ENCODE measurements around the gene FAM162A.
"Not testable (repeated sequence)": the region's sequence is repeated elsewhere in the genome, so short reads cannot be mapped to it uniquely, and the experiment has no call there.

FAM162A gene

GRCh38 chr3:122383771-122384697, at the start of gene FAM162A:
Gene FAM162A (plus strand): TSS chr3:122384182. CDS start chr3:122384266, 84 bp downstream.
- in situ Hi-C loops (cut with HindIII; ENCODE audit: low sequenced_read_pairs), result no loop called here

- in situ Hi-C loops (cut with HindIII; ENCODE audit: low sequenced_read_pairs), result no loop called here
Measured at GRCh38 chr3:122342803-122343202, 41.2 kb upstream of the FAM162A start.

- in situ Hi-C loops (cut with HindIII; ENCODE audit: low sequenced_read_pairs), result no loop called here
Measured at GRCh38 chr3:122343654-122344053, 40.3 kb upstream of the FAM162A start.

- in situ Hi-C loops (cut with HindIII; ENCODE audit: low sequenced_read_pairs), result no loop called here
Measured at GRCh38 chr3:122349171-122349570, 34.8 kb upstream of the FAM162A start.

- in situ Hi-C loops (cut with HindIII; ENCODE audit: low sequenced_read_pairs), result no loop called here
Measured at GRCh38 chr3:122350814-122351418, 33.1 kb upstream of the FAM162A start.

GRCh38 chr3:122351612-122352011, 32.4 kb upstream of the FAM162A start:
- in situ Hi-C loops (cut with HindIII; ENCODE audit: low sequenced_read_pairs), result no loop called here

GRCh38 chr3:122353215-122353614, 30.8 kb upstream of the FAM162A start:
- in situ Hi-C loops (cut with HindIII; ENCODE audit: low sequenced_read_pairs), result no loop called here

- in situ Hi-C loops (cut with HindIII; ENCODE audit: low sequenced_read_pairs), result no loop called here
Measured at GRCh38 chr3:122353893-122354401, 30.0 kb upstream of the FAM162A start.

GRCh38 chr3:122355612-122356011, 28.4 kb upstream of the FAM162A start:
- in situ Hi-C loops (cut with HindIII; ENCODE audit: low sequenced_read_pairs), result no loop called here

GRCh38 chr3:122356402-122356801, 27.6 kb upstream of the FAM162A start:
- in situ Hi-C loops (cut with HindIII; ENCODE audit: low sequenced_read_pairs), result no loop called here

- in situ Hi-C loops (cut with HindIII; ENCODE audit: low sequenced_read_pairs), result no loop called here
Measured at GRCh38 chr3:122357828-122358702, 25.9 kb upstream of the FAM162A start.

- in situ Hi-C loops (cut with HindIII; ENCODE audit: low sequenced_read_pairs), result no loop called here
Measured at GRCh38 chr3:122358703-122359032, 25.3 kb upstream of the FAM162A start.

- in situ Hi-C loops (cut with HindIII; ENCODE audit: low sequenced_read_pairs), result no loop called here
Measured at GRCh38 chr3:122362026-122362425, 22.0 kb upstream of the FAM162A start.

- in situ Hi-C loops (cut with HindIII; ENCODE audit: low sequenced_read_pairs), result no loop called here
Measured at GRCh38 chr3:122364490-122364889, 19.5 kb upstream of the FAM162A start.

GRCh38 chr3:122365073-122365472, 18.9 kb upstream of the FAM162A start:
- in situ Hi-C loops (cut with HindIII; ENCODE audit: low sequenced_read_pairs), result no loop called here

GRCh38 chr3:122365582-122366378, 18.2 kb upstream of the FAM162A start:
- in situ Hi-C loops (cut with HindIII; ENCODE audit: low sequenced_read_pairs), result not testable (repeated sequence)

- in situ Hi-C loops (cut with HindIII; ENCODE audit: low sequenced_read_pairs), result no loop called here
Measured at GRCh38 chr3:122366379-122366749, 17.6 kb upstream of the FAM162A start.

- in situ Hi-C loops (cut with HindIII; ENCODE audit: low sequenced_read_pairs), result no loop called here
Measured at GRCh38 chr3:122374034-122374433, 9.9 kb upstream of the FAM162A start.

- in situ Hi-C loops (cut with HindIII; ENCODE audit: low sequenced_read_pairs), result no loop called here
Measured at GRCh38 chr3:122377975-122378374, 6.0 kb upstream of the FAM162A start.

GRCh38 chr3:122382888-122383666, 905 bp upstream of the FAM162A start, which contains the start of gene MIX23:
Gene MIX23 (minus strand): TSS chr3:122383231. CDS start chr3:122383224, 7 bp downstream.
- in situ Hi-C loops (cut with HindIII; ENCODE audit: low sequenced_read_pairs), result no loop called here
